DOHH2 (cell line): ENCODE data around the gene SEMA5B.

Experiments
- H3F3A ChIP-seq: fragments of 200-600 bp; sonication (generic), shearing (Covaris generic); 2 replicates; pipeline ENCODE4 v1.6.0; 2016; ENCODE audit warnings: antibody characterized with exemption, mild to moderate bottlenecking; ENCODE audit not compliant: control insufficient read depth, insufficient read depth
- H3K27ac ChIP-seq: fragments of 200-600 bp; sonication (generic); 2 replicates; pipeline ENCODE4 v1.5.1; 2014; ENCODE audit warnings: low read depth, mild to moderate bottlenecking, low read length, moderate library complexity
- H3K27me3 ChIP-seq: fragments of 200-600 bp; sonication (generic); 2 replicates; pipeline ENCODE4 v1.6.1; 2014; ENCODE audit warnings: mild to moderate bottlenecking, low read length, mixed read lengths; ENCODE audit not compliant: control insufficient read depth
- H3K36me3 ChIP-seq: fragments of 200-600 bp; sonication (generic); 2 replicates; pipeline ENCODE4 v1.6.1; 2014; ENCODE audit warnings: mild to moderate bottlenecking, low read length, moderate library complexity, mixed read lengths; ENCODE audit not compliant: control insufficient read depth
- H3K4me1 ChIP-seq: fragments of 200-600 bp; sonication (generic); 2 replicates; pipeline ENCODE4 v1.6.1; 2014; ENCODE audit warnings: mild to moderate bottlenecking, low read length, mixed read lengths; ENCODE audit not compliant: control insufficient read depth
- H3K4me2 ChIP-seq: fragments of 200-600 bp; sonication (generic); 2 replicates; pipeline ENCODE4 v1.6.0; 2014; ENCODE audit warnings: mild to moderate bottlenecking, low read length, moderate library complexity
- H3K4me3 ChIP-seq: fragments of 200-600 bp; sonication (generic); 2 replicates; pipeline ENCODE4 v1.5.1; 2014; ENCODE audit warnings: mild to moderate bottlenecking, low read length, mixed read lengths
- H3K79me2 ChIP-seq: fragments of 200-600 bp; sonication (generic); 2 replicates; pipeline ENCODE4 v1.6.1; 2014; ENCODE audit warnings: mild to moderate bottlenecking, low read length, mixed read lengths; ENCODE audit not compliant: control insufficient read depth
- H3K9me2 ChIP-seq: fragments of 200-600 bp; sonication (generic); replicated peaks from 2 replicates; pipeline ENCODE4 v1.6.1; 2014; ENCODE audit warnings: mild to moderate bottlenecking, low read length, mixed read lengths; ENCODE audit not compliant: control insufficient read depth
- H3K9me3 ChIP-seq: fragments of 200-600 bp; sonication (generic); 2 replicates; pipeline ENCODE4 v1.6.1; 2014; ENCODE audit warnings: antibody characterized with exemption, low read length, mixed read lengths; ENCODE audit not compliant: control insufficient read depth, insufficient read depth
- H4K20me1 ChIP-seq: fragments of 200-600 bp; sonication (generic); 2 replicates; pipeline ENCODE4 v1.6.0; 2014; ENCODE audit warnings: low read depth, mild to moderate bottlenecking, antibody characterized with exemption, low read length, moderate library complexity; ENCODE audit not compliant: control insufficient read depth, insufficient read depth
- CTCF ChIP-seq: fragments of 200-600 bp; sonication (generic); IDR thresholded peaks from one replicate; pipeline ENCODE4 v1.5.1; 2014; ENCODE audit warnings: antibody characterized with exemption, mild to moderate bottlenecking, low read depth, low read length; ENCODE audit not compliant: poor library complexity, severe bottlenecking
- EZH2phosphoT487 ChIP-seq: fragments of 200-600 bp; sonication (generic); IDR thresholded peaks from 2 replicates; pipeline ENCODE4 v1.6.1; 2017; ENCODE audit warnings: borderline replicate concordance, mild to moderate bottlenecking, antibody characterized with exemption, low read length, moderate library complexity, mixed read lengths

The SEMA5B gene

GRCh38 chr3:122945230-122945629 is 82.3 kb downstream of the SEMA5B start:
- Histone ChIP-seq H3K79me2 (no peaks in the 10 kb centered on the region), H3K4me2 (no peak overlapping the region), H3K4me3 (no peak overlapping the region), H3K9me2 (no peaks in the 10 kb centered on the region), H3F3A (no peaks in the 10 kb centered on the region), H3K27me3 (no peaks in the 10 kb centered on the region; the same call in 1 of the 2 replicates), H3K4me1 (0 out of 2 replicates have a peak, but pooled peaks cover 3% of the 10 kb centered on the region), H3K27ac (no peak overlapping the region), H3K9me3 (no peaks in the 10 kb centered on the region), H3K36me3 (no peaks in the 10 kb centered on the region), H4K20me1 (no peaks in the 10 kb centered on the region)
- TF ChIP-seq EZH2phosphoT487 (no peak), CTCF (no peak)

GRCh38 chr3:122944671-122945161 is 82.8 kb downstream of the SEMA5B start:
- H3K9me3 ChIP-seq, result no peaks in the 10 kb centered on the region
- H4K20me1 ChIP-seq, result no peaks in the 10 kb centered on the region
- H3K27me3 ChIP-seq, result no peaks in the 10 kb centered on the region; the same call in 1 of the 2 replicates
- no peak for TF ChIP-seq EZH2phosphoT487
- 0 out of 2 replicates have a peak, but pooled peaks cover 3% of the 10 kb centered on the region for H3K4me1 ChIP-seq
- H3K27ac ChIP-seq, result no peak overlapping the region
- no peaks in the 10 kb centered on the region for H3F3A ChIP-seq
- H3K36me3 ChIP-seq, result no peaks in the 10 kb centered on the region
- no peak overlapping the region for H3K4me2 ChIP-seq
- no peak overlapping the region for H3K4me3 ChIP-seq
- no peaks in the 10 kb centered on the region for H3K79me2 ChIP-seq
- no peaks in the 10 kb centered on the region for H3K9me2 ChIP-seq

- Histone ChIP-seq H3K9me3 (no peaks in the 10 kb centered on the region), H3K27ac (no peak overlapping the region), H3K27me3 (no peaks in the 10 kb centered on the region; the same call in 1 of the 2 replicates), H3K4me1 (no peaks in the 10 kb centered on the region), H3K79me2 (no peaks in the 10 kb centered on the region), H3K36me3 (no peaks in the 10 kb centered on the region), H3F3A (no peaks in the 10 kb centered on the region), H3K4me3 (no peak overlapping the region), H3K9me2 (no peaks in the 10 kb centered on the region), H3K4me2 (no peak overlapping the region), H4K20me1 (no peaks in the 10 kb centered on the region)
- TF ChIP-seq CTCF (no peak), EZH2phosphoT487 (no peak)
These were observed 83.8 kb downstream of the SEMA5B start for GRCh38 chr3:122943828-122944190.

- Histone ChIP-seq H3K9me2 (no peaks in the 10 kb centered on the region), H3K4me3 (no peak overlapping the region), H3K36me3 (no peaks in the 10 kb centered on the region), H3F3A (no peaks in the 10 kb centered on the region), H3K27me3 (no peaks in the 10 kb centered on the region; the same call in 1 of the 2 replicates), H3K27ac (no peak overlapping the region), H4K20me1 (no peaks in the 10 kb centered on the region), H3K9me3 (no peaks in the 10 kb centered on the region), H3K4me1 (no peaks in the 10 kb centered on the region), H3K79me2 (no peaks in the 10 kb centered on the region), H3K4me2 (no peak overlapping the region)
- TF ChIP-seq EZH2phosphoT487 (no peak), CTCF (peak; percentile 90)
These were observed 84.4 kb downstream of the SEMA5B start for GRCh38 chr3:122942937-122943827.
